Omental fat pad (tissue), 4 donors: ENCODE data around the gene IREB2. TPM values are rescaled to one million over a fixed set of nuclear protein-coding genes. Genes with fewer than 3 reads are reported as not detected.
"Not testable (repeated sequence)": the region's sequence is repeated elsewhere in the genome, so short reads cannot be mapped to it uniquely, and the experiment has no call there.

ENCODE experiments used
- ATAC-seq: fragments of 150-250 bp; one replicate; pipeline ENCODE4 v1.9.1; 2016; ENCODE audit warnings: mild to moderate bottlenecking, moderate library complexity; ENCODE audit not compliant: low FRiP score
- DNase-seq: peaks from one replicate; pipeline ENCODE4 v3.0.0-alpha.2; 2019; ENCODE audit warnings: low spot score
- total RNA-seq, 4 donors: library from RNA; depleted of rRNA; stranded (reverse); fragments of >200 nt; gene quantifications; one replicate each; pipeline ENCODE4 v1.1.0, GENCODE V29; 2016
- TF ChIP-seq, protein P1 (sequence below), 3 donors: fragments of 450-650 bp; IDR thresholded peaks; one replicate each; pipeline ENCODE4 v1.5.1; 2016 to 2017; ENCODE audit warnings: antibody characterized with exemption in 3 of 3, mild to moderate bottlenecking in 3 of 3, moderate library complexity in 2 of 3

The IREB2 gene
- total RNA-seq, 4 donors from 2014 or later: 24.0 to 46.5 (median 33.2) TPM

DNA sequence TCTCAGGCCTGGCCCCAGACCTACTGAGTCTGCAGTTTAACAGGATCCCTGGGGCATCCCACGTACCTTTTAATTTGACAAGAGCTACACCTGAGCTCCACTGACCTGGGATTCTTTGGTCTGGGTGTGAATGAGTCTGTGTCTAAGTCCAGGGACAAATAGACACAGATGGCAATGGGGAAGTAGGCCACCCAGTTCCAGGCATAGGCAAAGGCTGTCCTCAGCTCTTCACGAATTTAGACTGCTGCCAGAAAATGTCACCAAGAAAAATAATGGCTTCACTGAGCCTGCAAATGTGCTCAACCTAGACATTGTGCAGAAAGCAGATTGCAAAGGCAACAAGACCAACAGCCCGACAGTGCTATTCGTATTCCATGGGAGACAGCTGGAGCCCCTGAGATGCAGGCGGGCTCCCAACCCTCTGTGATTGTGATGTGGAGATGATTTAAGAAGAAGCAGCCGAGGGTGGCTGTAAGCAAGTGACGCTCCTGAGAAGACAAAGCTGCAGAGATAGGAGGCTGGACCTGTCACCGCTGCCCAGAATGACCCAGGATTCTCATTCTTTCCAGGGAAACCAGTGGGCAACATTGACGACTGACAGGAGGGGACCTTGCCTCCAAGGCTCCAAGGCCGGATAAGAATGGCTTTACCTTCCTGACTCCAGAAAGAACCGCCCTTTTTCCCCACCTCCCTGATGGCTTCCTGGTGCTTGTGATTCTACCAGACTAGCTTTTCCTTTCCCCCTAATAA is 39.8 kb upstream of the IREB2 start:
- TF ChIP-seq, protein P1, sequence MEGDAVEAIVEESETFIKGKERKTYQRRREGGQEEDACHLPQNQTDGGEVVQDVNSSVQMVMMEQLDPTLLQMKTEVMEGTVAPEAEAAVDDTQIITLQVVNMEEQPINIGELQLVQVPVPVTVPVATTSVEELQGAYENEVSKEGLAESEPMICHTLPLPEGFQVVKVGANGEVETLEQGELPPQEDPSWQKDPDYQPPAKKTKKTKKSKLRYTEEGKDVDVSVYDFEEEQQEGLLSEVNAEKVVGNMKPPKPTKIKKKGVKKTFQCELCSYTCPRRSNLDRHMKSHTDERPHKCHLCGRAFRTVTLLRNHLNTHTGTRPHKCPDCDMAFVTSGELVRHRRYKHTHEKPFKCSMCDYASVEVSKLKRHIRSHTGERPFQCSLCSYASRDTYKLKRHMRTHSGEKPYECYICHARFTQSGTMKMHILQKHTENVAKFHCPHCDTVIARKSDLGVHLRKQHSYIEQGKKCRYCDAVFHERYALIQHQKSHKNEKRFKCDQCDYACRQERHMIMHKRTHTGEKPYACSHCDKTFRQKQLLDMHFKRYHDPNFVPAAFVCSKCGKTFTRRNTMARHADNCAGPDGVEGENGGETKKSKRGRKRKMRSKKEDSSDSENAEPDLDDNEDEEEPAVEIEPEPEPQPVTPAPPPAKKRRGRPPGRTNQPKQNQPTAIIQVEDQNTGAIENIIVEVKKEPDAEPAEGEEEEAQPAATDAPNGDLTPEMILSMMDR (IDR thresholded peaks at IDR 0.05): no peak
- DNase-seq (no peak), ATAC-seq (no peak)

DNA sequence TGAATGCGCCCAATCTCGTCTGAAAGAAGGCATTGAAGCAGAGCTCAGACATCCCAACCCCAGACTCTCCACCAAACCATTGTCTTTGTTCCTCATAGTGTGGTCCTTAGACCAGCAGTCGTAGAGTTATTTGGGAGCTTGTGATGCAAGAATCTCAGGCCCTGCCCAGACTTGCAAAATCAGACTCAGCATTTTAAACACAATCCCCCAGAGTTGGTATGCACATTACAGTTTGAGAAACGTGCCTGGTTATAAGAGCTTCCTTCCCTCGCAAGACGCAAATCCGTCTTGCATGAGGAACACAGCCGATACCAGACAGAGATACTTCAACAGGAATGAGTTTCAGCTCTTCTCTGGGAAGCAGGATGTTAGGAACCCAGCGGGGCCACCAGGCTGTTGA is 38.9 kb upstream of the IREB2 start:
- TF ChIP-seq, protein P1 (IDR thresholded peaks at IDR 0.05): no peak
- ATAC-seq (no peak), DNase-seq (no peak)

DNA sequence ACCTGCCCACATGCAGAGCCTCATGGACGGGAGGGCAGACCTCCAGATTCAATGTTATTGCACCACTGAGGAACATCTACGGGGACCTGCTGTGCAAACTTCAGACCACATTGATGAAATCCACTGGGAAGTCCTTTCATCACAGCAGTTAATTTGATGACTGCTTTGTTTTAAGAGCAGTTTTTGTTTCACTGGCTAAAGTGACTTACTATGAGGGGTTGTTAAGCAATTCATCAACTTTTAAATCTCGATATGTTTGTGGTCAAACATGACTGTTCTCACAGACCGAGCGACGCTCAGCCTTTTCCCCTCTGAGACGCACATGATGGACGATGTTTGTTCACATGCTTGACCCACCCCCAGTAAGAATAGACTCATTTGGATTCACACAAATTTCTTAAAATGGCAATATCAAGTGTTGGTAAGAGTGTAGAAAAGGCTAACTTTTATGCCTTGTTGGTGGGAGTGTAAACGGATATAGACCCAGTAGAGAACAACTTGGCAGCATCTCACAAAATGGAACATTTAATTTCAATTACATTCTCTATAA is 35.9 kb upstream of the IREB2 start:
- TF ChIP-seq, protein P1 (IDR thresholded peaks at IDR 0.05): no peak
- DNase-seq (no peak), ATAC-seq (no peak)

DNA sequence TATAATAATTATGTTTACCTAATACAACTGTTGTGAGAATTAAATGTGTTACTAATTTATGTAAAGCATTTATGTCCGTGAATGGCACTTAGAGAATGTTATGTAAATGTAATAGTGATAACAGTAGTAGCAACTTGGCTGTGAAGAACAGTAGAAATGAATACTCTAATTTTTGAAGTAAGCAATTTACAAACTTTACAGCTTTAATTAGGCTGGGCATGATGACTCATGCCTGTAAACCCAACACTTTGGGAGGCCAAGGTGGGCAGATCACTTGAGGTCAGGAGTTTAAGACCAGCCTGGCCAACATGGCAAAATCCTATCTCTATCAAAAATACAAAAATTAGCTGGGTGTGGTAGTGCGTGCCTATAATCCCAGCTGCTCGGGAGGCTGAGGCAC is 33.9 kb upstream of the IREB2 start:
- ATAC-seq (no peak), DNase-seq (no peak)
- TF ChIP-seq, protein P1 (IDR thresholded peaks at IDR 0.05): no peak

DNA sequence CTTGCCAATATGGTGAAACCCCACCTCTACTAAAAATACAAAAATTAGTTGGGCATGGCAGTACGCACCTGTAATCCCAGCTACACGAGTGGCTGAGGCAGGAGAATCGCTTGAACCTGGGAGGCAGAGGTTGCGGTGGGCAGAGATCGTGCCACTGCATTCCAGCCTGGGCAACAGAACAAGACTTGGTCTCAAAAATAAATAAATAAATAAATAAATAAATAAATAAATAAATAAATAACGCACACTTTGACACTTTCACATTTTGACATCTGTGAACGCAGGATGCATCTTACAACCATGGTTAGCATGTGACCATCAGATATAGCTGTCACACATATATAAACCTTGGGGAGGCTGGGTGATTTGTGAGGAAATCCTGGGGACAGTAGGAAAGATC is 33.2 kb upstream of the IREB2 start:
- DNase-seq, ATAC-seq: not testable (repeated sequence)

DNA sequence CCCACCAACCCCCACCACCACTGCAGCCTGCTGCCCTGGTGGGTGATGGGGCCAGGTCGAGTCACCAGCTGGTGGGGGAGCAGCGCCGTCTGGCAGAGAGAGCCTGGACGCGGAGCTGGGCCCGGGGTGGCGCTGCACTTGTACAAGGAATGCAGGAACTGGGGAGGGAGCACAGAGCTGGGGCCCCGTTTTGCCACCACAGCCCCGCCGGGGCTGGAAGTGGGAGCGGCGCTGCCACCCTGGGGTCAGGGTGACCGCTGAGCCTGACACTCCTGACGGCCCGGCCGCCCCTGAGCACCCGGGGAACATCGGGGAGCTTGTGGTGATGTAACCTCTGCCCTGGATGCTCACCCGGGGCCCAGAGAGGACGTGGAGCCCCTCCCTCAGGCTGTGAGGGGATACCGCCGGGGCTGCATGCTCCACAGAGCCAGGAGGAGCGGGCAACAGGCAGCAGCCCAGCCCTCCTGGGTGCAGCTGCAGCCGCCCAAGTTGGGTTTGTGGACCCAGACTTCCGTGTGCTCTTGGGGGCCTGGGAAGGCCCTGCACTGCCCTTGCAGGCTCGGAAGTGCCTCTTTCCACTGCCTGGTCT is 32.6 kb upstream of the IREB2 start:
- ATAC-seq: no peak
- TF ChIP-seq, protein P1 (IDR thresholded peaks at IDR 0.05): no peak
- no peak for DNase-seq

DNA sequence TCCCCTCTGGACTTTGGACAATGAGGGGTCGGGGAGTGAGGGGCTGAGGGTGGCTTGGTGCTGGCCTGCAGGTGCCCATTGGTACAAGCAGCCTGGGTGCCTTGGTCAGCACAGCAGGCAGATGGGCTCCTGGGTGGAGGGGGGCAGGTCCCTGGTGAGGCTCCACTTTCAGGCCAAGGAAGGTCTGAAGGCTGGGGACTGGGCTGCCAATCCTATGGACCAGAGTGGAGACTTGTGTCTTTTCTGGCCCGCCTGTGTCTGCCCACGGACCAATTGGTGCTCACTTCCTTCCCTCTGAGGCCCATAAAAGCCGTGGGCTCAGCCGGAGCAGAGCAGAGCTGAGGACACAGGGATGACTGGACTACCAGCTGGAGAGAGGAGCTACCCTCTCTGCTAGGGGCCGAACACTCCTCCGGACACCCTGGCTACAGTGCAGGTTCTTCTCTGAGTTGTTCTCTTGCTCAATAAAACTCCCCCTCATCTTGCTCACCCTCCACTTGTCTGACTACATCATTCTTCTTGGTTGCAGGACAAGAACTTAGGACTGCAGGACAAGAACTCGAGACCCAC is 31.9 kb upstream of the IREB2 start:
- DNase-seq (no peak), ATAC-seq (no peak)
- TF ChIP-seq, protein P1 (IDR thresholded peaks at IDR 0.05): no peak
